Keratinocyte (primary cell): ENCODE data around the gene RPN1. TPM values are rescaled to one million over a fixed set of nuclear protein-coding genes. Genes with fewer than 3 reads are reported as not detected.

Source experiments
- DNase-seq: peaks from one replicate; pipeline ENCODE4 v3.0.0-alpha.2; 2011; ENCODE audit warnings: low read depth, missing footprints, low spot score
- FAIRE-seq: peaks from 2 replicates; lab custom pipeline; 2011; peaks lifted over from hg19 to GRCh38; lab: Jason Lieb, UNC
- H2AFZ ChIP-seq: 2 replicates; pipeline ENCODE4 v1.6.0; 2012; ENCODE audit warnings: low read length, control low read depth, inconsistent platforms; ENCODE audit not compliant: control insufficient read depth
- H3K27ac ChIP-seq: 2 replicates; pipeline ENCODE4 v1.5.1; 2011; ENCODE audit warnings: low read length; ENCODE audit not compliant: control insufficient read depth, insufficient read depth
- H3K27me3 ChIP-seq: 3 replicates; pipeline ENCODE4 v1.6.0; 2011; ENCODE audit warnings: low read length; ENCODE audit not compliant: control insufficient read depth, insufficient read depth; ENCODE audit errors: extremely low read depth
- H3K36me3 ChIP-seq, 2 experiments: 2 replicates in 1 of 2; 3 replicates in 1 of 2; pipeline ENCODE4 v1.5.1; 2011; ENCODE audit warnings: low read length in 2 of 2, mild to moderate bottlenecking in 1 of 2; ENCODE audit not compliant: control insufficient read depth in 2 of 2, insufficient read depth in 2 of 2; ENCODE audit errors: extremely low read depth in 1 of 2
- H3K4me1 ChIP-seq: 3 replicates; pipeline ENCODE4 v1.5.1; 2011; ENCODE audit warnings: low read length; ENCODE audit not compliant: control insufficient read depth, insufficient read depth; ENCODE audit errors: extremely low read depth
- H3K4me2 ChIP-seq: 3 replicates; pipeline ENCODE4 v1.6.0; 2011; ENCODE audit warnings: low read depth, low read length; ENCODE audit not compliant: control insufficient read depth, insufficient read depth; ENCODE audit errors: extremely low read depth
- H3K4me3 ChIP-seq, 3 experiments: fragments of 200-600 bp in 1 of 3; sonication (generic) in 1 of 3; 2 replicates in 2 of 3; 3 replicates in 1 of 3; pipeline ENCODE4 v1.5.1; 2011 to 2016; ENCODE audit warnings: low read length in 3 of 3, mild to moderate bottlenecking in 3 of 3, control low read depth in 2 of 3, inconsistent platforms in 1 of 3, low read depth in 1 of 3, mixed read lengths in 1 of 3, mixed run types in 1 of 3, moderate library complexity in 1 of 3; ENCODE audit not compliant: control insufficient read depth in 2 of 3, insufficient read depth in 2 of 3; ENCODE audit errors: extremely low read depth in 1 of 3
- H3K79me2 ChIP-seq: 2 replicates; pipeline ENCODE4 v1.6.0; 2012; ENCODE audit warnings: low read length; ENCODE audit not compliant: control insufficient read depth, insufficient read depth
- H3K9ac ChIP-seq: 3 replicates; pipeline ENCODE4 v1.6.0; 2011; ENCODE audit warnings: low read length; ENCODE audit not compliant: control insufficient read depth, insufficient read depth; ENCODE audit errors: extremely low read depth
- H3K9me1 ChIP-seq: 3 replicates; pipeline ENCODE4 v1.6.0; 2011; ENCODE audit warnings: low read length; ENCODE audit not compliant: control insufficient read depth, insufficient read depth; ENCODE audit errors: extremely low read depth
- H3K9me3 ChIP-seq: 2 replicates; pipeline ENCODE4 v1.5.1; 2012; ENCODE audit warnings: low read depth, low read length; ENCODE audit not compliant: control insufficient read depth
- H4K20me1 ChIP-seq: 3 replicates; pipeline ENCODE4 v1.6.0; 2011; ENCODE audit warnings: low read length; ENCODE audit not compliant: control insufficient read depth, insufficient read depth; ENCODE audit errors: extremely low read depth
- CTCF ChIP-seq, 3 experiments: IDR thresholded peaks in 1 of 3; conservative IDR thresholded peaks in 1 of 3; optimal IDR thresholded peaks in 1 of 3; 2 replicates in 2 of 3; 3 replicates in 1 of 3; pipeline versions ENCODE3 to v1.5.1; 2011; ENCODE audit warnings: low read length in 3 of 3, mild to moderate bottlenecking in 3 of 3, moderate library complexity in 2 of 3, control low read depth in 1 of 3, inconsistent platforms in 1 of 3; ENCODE audit not compliant: insufficient read depth in 2 of 3; ENCODE audit errors: extremely low read depth in 1 of 3
- EZH2 ChIP-seq: IDR thresholded peaks from one replicate; pipeline ENCODE4 v1.6.1; 2012; ENCODE audit warnings: inconsistent platforms, mild to moderate bottlenecking, low read length, moderate library complexity
- dilution Hi-C: fragments of 300-500 bp; cut with MboI; formaldehyde crosslinking; loops from one replicate; pipeline ENCODE4 v1.7.0; 2020; ENCODE audit warnings: low sequenced_read_pairs; ENCODE audit not compliant: extremely low pct_ligation_motif_present
- polyA plus RNA-seq, 5 experiments: library from polyadenylated mRNA; depleted of rRNA in 3 of 5; stranded (reverse) in 3 of 5; stranded (forward) in 1 of 5; unstranded in 1 of 5; fragments of >200 nt; gene quantifications; 1 replicate in 1 of 5; 2 replicates in 3 of 5; 3 replicates in 1 of 5; pipeline versions ENCODE4 v1.2.1 to v1.2.3, GENCODE V29; 2011 to 2012; ENCODE audit warnings: missing spikeins in 2 of 5, low read depth in 1 of 5, low replicate concordance in 1 of 5

RPN1 gene
- polyA plus RNA-seq, 1 donor (not counting 4 experiments of a cell fraction or from before 2014, with no cell fraction given), result 350 TPM

- TF ChIP-seq CTCF (optimal IDR thresholded peaks at IDR 0.05 in 1 of 3, IDR thresholded peaks at IDR 0.05 in 1 of 3, conservative IDR thresholded peaks at IDR 0.05 in 1 of 3; ENCODE audit: extremely low read depth in 1 of 3, insufficient read depth in 2 of 3, low read length in 3 of 3), result no peak
- no peak for TF ChIP-seq EZH2
- Histone ChIP-seq H3K4me2 (no peak overlapping the region), H2AFZ (no peak overlapping the region), H4K20me1 (no peaks in the 10 kb centered on the region), H3K27me3 (no peaks in the 10 kb centered on the region), H3K9me1 (no peaks in the 10 kb centered on the region), H3K36me3 (no peaks in the 10 kb centered on the region), H3K79me2 (no peaks in the 10 kb centered on the region), H3K9ac (no peak overlapping the region), H3K4me3 (no peak overlapping the region), H3K4me1 (no peaks in the 10 kb centered on the region), H3K9me3 (no peaks in the 10 kb centered on the region), H3K27ac (no peak overlapping the region)
- no peak for DNase-seq
- FAIRE-seq, result no peak
- dilution Hi-C loops, result no loop called here
Measured at GRCh38 chr3:128603313-128603712, 47.3 kb downstream of the RPN1 start.

GRCh38 chr3:128598884-128599664, 51.5 kb downstream of the RPN1 start:
- Histone ChIP-seq H3K4me2 (no peak overlapping the region), H3K27me3 (no peaks in the 10 kb centered on the region), H2AFZ (no peak overlapping the region), H3K4me3 (no peak overlapping the region), H3K9ac (no peak overlapping the region), H3K9me1 (no peaks in the 10 kb centered on the region), H3K27ac (no peak overlapping the region), H3K4me1 (no peaks in the 10 kb centered on the region), H4K20me1 (no peaks in the 10 kb centered on the region), H3K79me2 (no peaks in the 10 kb centered on the region), H3K9me3 (no peaks in the 10 kb centered on the region), H3K36me3 (no peaks in the 10 kb centered on the region)
- FAIRE-seq (no peak), DNase-seq (no peak)
- no peak for TF ChIP-seq EZH2
- TF ChIP-seq CTCF (optimal IDR thresholded peaks at IDR 0.05 in 1 of 3, IDR thresholded peaks at IDR 0.05 in 1 of 3, conservative IDR thresholded peaks at IDR 0.05 in 1 of 3; ENCODE audit: extremely low read depth in 1 of 3, insufficient read depth in 2 of 3, low read length in 3 of 3), result no peak
- dilution Hi-C loops, result no loop called here
